Keratinocyte (primary cell): ENCODE measurements around the gene B9D1. TPM values are rescaled to one million over a fixed set of nuclear protein-coding genes. Genes with fewer than 3 reads are reported as not detected.

ENCODE experiments used
- DNase-seq: peaks from one replicate; pipeline ENCODE4 v3.0.0-alpha.2; 2011; ENCODE audit warnings: low read depth, missing footprints, low spot score
- FAIRE-seq: peaks from 2 replicates; lab custom pipeline; 2011; peaks lifted over from hg19 to GRCh38; lab: Jason Lieb, UNC
- H2AFZ ChIP-seq: 2 replicates; pipeline ENCODE4 v1.6.0; 2012; ENCODE audit warnings: low read length, control low read depth, inconsistent platforms; ENCODE audit not compliant: control insufficient read depth
- H3K27ac ChIP-seq: 2 replicates; pipeline ENCODE4 v1.5.1; 2011; ENCODE audit warnings: low read length; ENCODE audit not compliant: control insufficient read depth, insufficient read depth
- H3K27me3 ChIP-seq: 3 replicates; pipeline ENCODE4 v1.6.0; 2011; ENCODE audit warnings: low read length; ENCODE audit not compliant: control insufficient read depth, insufficient read depth; ENCODE audit errors: extremely low read depth
- H3K36me3 ChIP-seq, 2 experiments: 2 replicates in 1 of 2; 3 replicates in 1 of 2; pipeline ENCODE4 v1.5.1; 2011; ENCODE audit warnings: low read length in 2 of 2, mild to moderate bottlenecking in 1 of 2; ENCODE audit not compliant: control insufficient read depth in 2 of 2, insufficient read depth in 2 of 2; ENCODE audit errors: extremely low read depth in 1 of 2
- H3K4me1 ChIP-seq: 3 replicates; pipeline ENCODE4 v1.5.1; 2011; ENCODE audit warnings: low read length; ENCODE audit not compliant: control insufficient read depth, insufficient read depth; ENCODE audit errors: extremely low read depth
- H3K4me2 ChIP-seq: 3 replicates; pipeline ENCODE4 v1.6.0; 2011; ENCODE audit warnings: low read depth, low read length; ENCODE audit not compliant: control insufficient read depth, insufficient read depth; ENCODE audit errors: extremely low read depth
- H3K4me3 ChIP-seq, 3 experiments: fragments of 200-600 bp in 1 of 3; sonication (generic) in 1 of 3; 2 replicates in 2 of 3; 3 replicates in 1 of 3; pipeline ENCODE4 v1.5.1; 2011 to 2016; ENCODE audit warnings: low read length in 3 of 3, mild to moderate bottlenecking in 3 of 3, control low read depth in 2 of 3, inconsistent platforms in 1 of 3, low read depth in 1 of 3, mixed read lengths in 1 of 3, mixed run types in 1 of 3, moderate library complexity in 1 of 3; ENCODE audit not compliant: control insufficient read depth in 2 of 3, insufficient read depth in 2 of 3; ENCODE audit errors: extremely low read depth in 1 of 3
- H3K79me2 ChIP-seq: 2 replicates; pipeline ENCODE4 v1.6.0; 2012; ENCODE audit warnings: low read length; ENCODE audit not compliant: control insufficient read depth, insufficient read depth
- H3K9ac ChIP-seq: 3 replicates; pipeline ENCODE4 v1.6.0; 2011; ENCODE audit warnings: low read length; ENCODE audit not compliant: control insufficient read depth, insufficient read depth; ENCODE audit errors: extremely low read depth
- H3K9me1 ChIP-seq: 3 replicates; pipeline ENCODE4 v1.6.0; 2011; ENCODE audit warnings: low read length; ENCODE audit not compliant: control insufficient read depth, insufficient read depth; ENCODE audit errors: extremely low read depth
- H3K9me3 ChIP-seq: 2 replicates; pipeline ENCODE4 v1.5.1; 2012; ENCODE audit warnings: low read depth, low read length; ENCODE audit not compliant: control insufficient read depth
- H4K20me1 ChIP-seq: 3 replicates; pipeline ENCODE4 v1.6.0; 2011; ENCODE audit warnings: low read length; ENCODE audit not compliant: control insufficient read depth, insufficient read depth; ENCODE audit errors: extremely low read depth
- EZH2 ChIP-seq: IDR thresholded peaks from one replicate; pipeline ENCODE4 v1.6.1; 2012; ENCODE audit warnings: inconsistent platforms, mild to moderate bottlenecking, low read length, moderate library complexity
- dilution Hi-C: fragments of 300-500 bp; cut with MboI; formaldehyde crosslinking; loops from one replicate; pipeline ENCODE4 v1.7.0; 2020; ENCODE audit warnings: low sequenced_read_pairs; ENCODE audit not compliant: extremely low pct_ligation_motif_present
- polyA plus RNA-seq, 5 experiments: library from polyadenylated mRNA; depleted of rRNA in 3 of 5; stranded (reverse) in 3 of 5; stranded (forward) in 1 of 5; unstranded in 1 of 5; fragments of >200 nt; gene quantifications; 1 replicate in 1 of 5; 2 replicates in 3 of 5; 3 replicates in 1 of 5; pipeline versions ENCODE4 v1.2.1 to v1.2.3, GENCODE V29; 2011 to 2012; ENCODE audit warnings: missing spikeins in 2 of 5, low read depth in 1 of 5, low replicate concordance in 1 of 5
- TF ChIP-seq, protein P1 (sequence below), 3 experiments: IDR thresholded peaks in 1 of 3; conservative IDR thresholded peaks in 1 of 3; optimal IDR thresholded peaks in 1 of 3; 2 replicates in 2 of 3; 3 replicates in 1 of 3; pipeline versions ENCODE3 to v1.5.1; 2011; ENCODE audit warnings: low read length in 3 of 3, mild to moderate bottlenecking in 3 of 3, moderate library complexity in 2 of 3, control low read depth in 1 of 3, inconsistent platforms in 1 of 3; ENCODE audit not compliant: insufficient read depth in 2 of 3; ENCODE audit errors: extremely low read depth in 1 of 3

Gene B9D1
- polyA plus RNA-seq, 1 donor (not counting 4 experiments of a cell fraction or from before 2014, with no cell fraction given), result 30.3 TPM

DNA sequence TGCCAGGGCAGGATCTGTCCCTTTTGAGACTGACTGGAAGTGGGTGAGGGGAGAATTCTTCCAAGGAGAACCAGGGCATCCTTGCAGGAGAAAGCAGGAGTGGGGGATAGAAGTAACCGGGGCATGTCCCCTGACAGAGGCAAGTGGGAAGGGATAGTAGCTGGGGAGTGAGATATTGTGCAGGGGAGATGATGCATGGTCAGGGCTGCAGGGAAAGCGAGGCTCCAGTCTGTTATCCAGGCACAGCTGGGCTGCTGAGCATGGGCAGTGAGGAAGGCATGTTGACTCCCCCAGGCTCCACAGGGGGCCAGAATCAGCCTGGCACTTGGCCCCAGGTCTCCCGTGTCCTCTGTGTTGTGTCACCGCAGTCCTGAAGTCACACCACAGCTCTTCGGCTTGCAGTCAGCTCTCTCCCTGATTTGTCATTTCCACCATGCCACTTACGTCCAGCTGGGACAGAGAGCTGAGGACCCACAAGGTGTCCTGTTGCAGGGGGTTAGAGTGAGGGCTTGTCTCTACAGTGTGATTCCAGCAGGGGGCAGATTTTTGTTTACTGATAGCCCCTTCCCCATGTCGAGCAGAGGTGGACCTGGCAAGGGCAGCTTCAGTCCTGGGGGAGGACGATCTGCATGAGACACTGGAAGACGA is 40.9 kb downstream of the B9D1 start:
- dilution Hi-C loops, result no loop called here
- DNase-seq (no peak), FAIRE-seq (no peak)
- H3K4me1 ChIP-seq, result peaks cover 2% of the 10 kb centered on the region
- H3K9me1 ChIP-seq, result no peaks in the 10 kb centered on the region
- no peaks in the 10 kb centered on the region for H3K79me2 ChIP-seq
- no peak overlapping the region for H3K27ac ChIP-seq
- H3K36me3 ChIP-seq, result peaks cover 9 to 18% of the 10 kb centered on the region in 2 experiments
- TF ChIP-seq, protein P1, sequence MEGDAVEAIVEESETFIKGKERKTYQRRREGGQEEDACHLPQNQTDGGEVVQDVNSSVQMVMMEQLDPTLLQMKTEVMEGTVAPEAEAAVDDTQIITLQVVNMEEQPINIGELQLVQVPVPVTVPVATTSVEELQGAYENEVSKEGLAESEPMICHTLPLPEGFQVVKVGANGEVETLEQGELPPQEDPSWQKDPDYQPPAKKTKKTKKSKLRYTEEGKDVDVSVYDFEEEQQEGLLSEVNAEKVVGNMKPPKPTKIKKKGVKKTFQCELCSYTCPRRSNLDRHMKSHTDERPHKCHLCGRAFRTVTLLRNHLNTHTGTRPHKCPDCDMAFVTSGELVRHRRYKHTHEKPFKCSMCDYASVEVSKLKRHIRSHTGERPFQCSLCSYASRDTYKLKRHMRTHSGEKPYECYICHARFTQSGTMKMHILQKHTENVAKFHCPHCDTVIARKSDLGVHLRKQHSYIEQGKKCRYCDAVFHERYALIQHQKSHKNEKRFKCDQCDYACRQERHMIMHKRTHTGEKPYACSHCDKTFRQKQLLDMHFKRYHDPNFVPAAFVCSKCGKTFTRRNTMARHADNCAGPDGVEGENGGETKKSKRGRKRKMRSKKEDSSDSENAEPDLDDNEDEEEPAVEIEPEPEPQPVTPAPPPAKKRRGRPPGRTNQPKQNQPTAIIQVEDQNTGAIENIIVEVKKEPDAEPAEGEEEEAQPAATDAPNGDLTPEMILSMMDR (optimal IDR thresholded peaks at IDR 0.05 in 1 of 3, IDR thresholded peaks at IDR 0.05 in 1 of 3, conservative IDR thresholded peaks at IDR 0.05 in 1 of 3; ENCODE audit: extremely low read depth in 1 of 3, insufficient read depth in 2 of 3, low read length in 3 of 3), result peak in 2 of 3 experiments; percentile 19 to 23
- TF ChIP-seq EZH2, result no peak
- no peak overlapping the region for H3K4me3 ChIP-seq
- H3K4me2 ChIP-seq, result no peak overlapping the region
- H3K9ac ChIP-seq, result no peak overlapping the region
- H2AFZ ChIP-seq, result no peak overlapping the region
- H3K27me3 ChIP-seq, result no peaks in the 10 kb centered on the region
- no peaks in the 10 kb centered on the region for H4K20me1 ChIP-seq
- H3K9me3 ChIP-seq, result no peaks in the 10 kb centered on the region

DNA sequence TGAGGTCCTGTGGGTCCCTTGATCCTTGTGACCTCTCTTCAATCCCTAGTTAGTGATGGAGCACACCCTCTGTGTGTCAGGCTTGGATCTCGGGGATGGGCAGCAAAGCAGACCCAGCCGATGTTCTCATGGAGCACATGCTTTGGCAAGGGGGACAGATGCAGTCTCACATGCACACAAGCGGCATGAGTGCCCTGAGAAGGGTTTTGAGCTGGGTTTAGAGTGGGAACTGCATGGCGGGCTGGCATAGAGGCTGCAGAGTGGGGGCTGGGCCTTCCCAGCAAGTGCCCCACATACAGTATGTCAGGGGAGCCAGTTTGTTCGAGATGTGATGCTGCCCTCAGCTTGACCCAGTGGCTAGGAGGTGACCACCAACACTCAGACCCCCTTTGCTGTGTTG is 41.6 kb downstream of the B9D1 start:
- DNase-seq (no peak), FAIRE-seq (no peak)
- Histone ChIP-seq H3K4me3 (no peak overlapping the region), H3K79me2 (no peaks in the 10 kb centered on the region), H2AFZ (no peak overlapping the region), H3K4me2 (no peak overlapping the region), H4K20me1 (no peaks in the 10 kb centered on the region), H3K27ac (no peak overlapping the region), H3K9me1 (no peaks in the 10 kb centered on the region), H3K9ac (no peak overlapping the region), H3K36me3 (peaks cover 9 to 21% of the 10 kb centered on the region in 2 experiments), H3K4me1 (no peaks in the 10 kb centered on the region), H3K27me3 (no peaks in the 10 kb centered on the region), H3K9me3 (no peaks in the 10 kb centered on the region)
- dilution Hi-C loops, result no loop called here
- TF ChIP-seq, protein P1 (optimal IDR thresholded peaks at IDR 0.05 in 1 of 3, IDR thresholded peaks at IDR 0.05 in 1 of 3, conservative IDR thresholded peaks at IDR 0.05 in 1 of 3; ENCODE audit: extremely low read depth in 1 of 3, insufficient read depth in 2 of 3, low read length in 3 of 3), result no peak
- no peak for TF ChIP-seq EZH2
